H1 (cell line): ENCODE measurements around the gene DSTN. TPM values are rescaled to one million over a fixed set of nuclear protein-coding genes. Genes with fewer than 3 reads are reported as not detected.

Source experiments
- CBX8 ChIP-seq: fragments of 300-800, 300-1000 bp; sonication (generic); IDR thresholded peaks from 2 replicates; pipeline ENCODE4 v1.7.1; 2016; ENCODE audit warnings: low read depth, low read length, borderline replicate concordance
- CEBPB ChIP-seq: IDR thresholded peaks from 2 replicates; pipeline ENCODE4 v1.6.1; 2012; ENCODE audit warnings: low read depth, low read length
- polyA plus RNA-seq, 7 experiments: library from polyadenylated mRNA; depleted of rRNA in 3 of 7; stranded (reverse) in 5 of 7; unstranded in 2 of 7; fragments of >200 nt in 5 of 7; fragments of 200-250 nt in 2 of 7; gene quantifications; 1 replicate in 5 of 7; 2 replicates in 1 of 7; 4 replicates in 1 of 7; pipeline versions ENCODE4 v1.2.1 to v1.2.3, GENCODE V29; 2011 to 2013; ENCODE audit warnings: missing spikeins in 2 of 7, mixed read lengths in 2 of 7
- total RNA-seq: library from RNA; stranded (reverse); fragmentation: NEBNext Ultra II Directional; extraction: Animal tissue kit (Norgen Biotek cat#: 25700); gene quantifications from 2 replicates; pipeline ENCODE4 v1.2.1, GENCODE V29; 2021
- TF ChIP-seq, protein P1 (sequence below): fragments of 300-600 bp; sonication (generic); IDR thresholded peaks from 2 replicates; pipeline ENCODE4 v1.7.1; 2012; ENCODE audit warnings: low read length, moderate library complexity, mild to moderate bottlenecking, inconsistent platforms; ENCODE audit not compliant: insufficient replicate concordance

DSTN gene
- total and polyA plus RNA-seq, 2 of the 8 experiments (the other 6 are each of a cell fraction or from before 2014, with no cell fraction given), result 43.3 to 208 TPM

DNA sequence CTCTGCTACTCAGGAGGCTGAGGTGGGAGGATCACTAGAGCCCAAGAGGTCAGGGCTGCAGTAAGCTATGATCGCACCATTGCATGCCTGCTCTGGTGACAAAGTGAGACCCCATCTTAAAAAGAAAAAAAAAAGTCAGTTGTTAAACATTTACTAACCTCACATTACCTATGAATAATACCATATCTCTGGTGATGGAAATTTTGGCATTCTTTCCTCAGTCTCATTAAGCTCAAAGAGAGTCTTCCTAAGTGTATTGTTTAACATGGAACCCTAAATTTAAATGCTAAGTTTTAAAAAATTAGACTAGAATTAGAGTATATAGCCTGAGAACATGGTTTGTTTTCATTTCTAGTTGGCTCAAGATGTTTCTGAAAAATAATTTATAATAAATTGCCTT lies 27.4 kb upstream of the DSTN start (continued):
- TF ChIP-seq CBX8 (no peak), CEBPB (no peak)
- TF ChIP-seq, protein P1, sequence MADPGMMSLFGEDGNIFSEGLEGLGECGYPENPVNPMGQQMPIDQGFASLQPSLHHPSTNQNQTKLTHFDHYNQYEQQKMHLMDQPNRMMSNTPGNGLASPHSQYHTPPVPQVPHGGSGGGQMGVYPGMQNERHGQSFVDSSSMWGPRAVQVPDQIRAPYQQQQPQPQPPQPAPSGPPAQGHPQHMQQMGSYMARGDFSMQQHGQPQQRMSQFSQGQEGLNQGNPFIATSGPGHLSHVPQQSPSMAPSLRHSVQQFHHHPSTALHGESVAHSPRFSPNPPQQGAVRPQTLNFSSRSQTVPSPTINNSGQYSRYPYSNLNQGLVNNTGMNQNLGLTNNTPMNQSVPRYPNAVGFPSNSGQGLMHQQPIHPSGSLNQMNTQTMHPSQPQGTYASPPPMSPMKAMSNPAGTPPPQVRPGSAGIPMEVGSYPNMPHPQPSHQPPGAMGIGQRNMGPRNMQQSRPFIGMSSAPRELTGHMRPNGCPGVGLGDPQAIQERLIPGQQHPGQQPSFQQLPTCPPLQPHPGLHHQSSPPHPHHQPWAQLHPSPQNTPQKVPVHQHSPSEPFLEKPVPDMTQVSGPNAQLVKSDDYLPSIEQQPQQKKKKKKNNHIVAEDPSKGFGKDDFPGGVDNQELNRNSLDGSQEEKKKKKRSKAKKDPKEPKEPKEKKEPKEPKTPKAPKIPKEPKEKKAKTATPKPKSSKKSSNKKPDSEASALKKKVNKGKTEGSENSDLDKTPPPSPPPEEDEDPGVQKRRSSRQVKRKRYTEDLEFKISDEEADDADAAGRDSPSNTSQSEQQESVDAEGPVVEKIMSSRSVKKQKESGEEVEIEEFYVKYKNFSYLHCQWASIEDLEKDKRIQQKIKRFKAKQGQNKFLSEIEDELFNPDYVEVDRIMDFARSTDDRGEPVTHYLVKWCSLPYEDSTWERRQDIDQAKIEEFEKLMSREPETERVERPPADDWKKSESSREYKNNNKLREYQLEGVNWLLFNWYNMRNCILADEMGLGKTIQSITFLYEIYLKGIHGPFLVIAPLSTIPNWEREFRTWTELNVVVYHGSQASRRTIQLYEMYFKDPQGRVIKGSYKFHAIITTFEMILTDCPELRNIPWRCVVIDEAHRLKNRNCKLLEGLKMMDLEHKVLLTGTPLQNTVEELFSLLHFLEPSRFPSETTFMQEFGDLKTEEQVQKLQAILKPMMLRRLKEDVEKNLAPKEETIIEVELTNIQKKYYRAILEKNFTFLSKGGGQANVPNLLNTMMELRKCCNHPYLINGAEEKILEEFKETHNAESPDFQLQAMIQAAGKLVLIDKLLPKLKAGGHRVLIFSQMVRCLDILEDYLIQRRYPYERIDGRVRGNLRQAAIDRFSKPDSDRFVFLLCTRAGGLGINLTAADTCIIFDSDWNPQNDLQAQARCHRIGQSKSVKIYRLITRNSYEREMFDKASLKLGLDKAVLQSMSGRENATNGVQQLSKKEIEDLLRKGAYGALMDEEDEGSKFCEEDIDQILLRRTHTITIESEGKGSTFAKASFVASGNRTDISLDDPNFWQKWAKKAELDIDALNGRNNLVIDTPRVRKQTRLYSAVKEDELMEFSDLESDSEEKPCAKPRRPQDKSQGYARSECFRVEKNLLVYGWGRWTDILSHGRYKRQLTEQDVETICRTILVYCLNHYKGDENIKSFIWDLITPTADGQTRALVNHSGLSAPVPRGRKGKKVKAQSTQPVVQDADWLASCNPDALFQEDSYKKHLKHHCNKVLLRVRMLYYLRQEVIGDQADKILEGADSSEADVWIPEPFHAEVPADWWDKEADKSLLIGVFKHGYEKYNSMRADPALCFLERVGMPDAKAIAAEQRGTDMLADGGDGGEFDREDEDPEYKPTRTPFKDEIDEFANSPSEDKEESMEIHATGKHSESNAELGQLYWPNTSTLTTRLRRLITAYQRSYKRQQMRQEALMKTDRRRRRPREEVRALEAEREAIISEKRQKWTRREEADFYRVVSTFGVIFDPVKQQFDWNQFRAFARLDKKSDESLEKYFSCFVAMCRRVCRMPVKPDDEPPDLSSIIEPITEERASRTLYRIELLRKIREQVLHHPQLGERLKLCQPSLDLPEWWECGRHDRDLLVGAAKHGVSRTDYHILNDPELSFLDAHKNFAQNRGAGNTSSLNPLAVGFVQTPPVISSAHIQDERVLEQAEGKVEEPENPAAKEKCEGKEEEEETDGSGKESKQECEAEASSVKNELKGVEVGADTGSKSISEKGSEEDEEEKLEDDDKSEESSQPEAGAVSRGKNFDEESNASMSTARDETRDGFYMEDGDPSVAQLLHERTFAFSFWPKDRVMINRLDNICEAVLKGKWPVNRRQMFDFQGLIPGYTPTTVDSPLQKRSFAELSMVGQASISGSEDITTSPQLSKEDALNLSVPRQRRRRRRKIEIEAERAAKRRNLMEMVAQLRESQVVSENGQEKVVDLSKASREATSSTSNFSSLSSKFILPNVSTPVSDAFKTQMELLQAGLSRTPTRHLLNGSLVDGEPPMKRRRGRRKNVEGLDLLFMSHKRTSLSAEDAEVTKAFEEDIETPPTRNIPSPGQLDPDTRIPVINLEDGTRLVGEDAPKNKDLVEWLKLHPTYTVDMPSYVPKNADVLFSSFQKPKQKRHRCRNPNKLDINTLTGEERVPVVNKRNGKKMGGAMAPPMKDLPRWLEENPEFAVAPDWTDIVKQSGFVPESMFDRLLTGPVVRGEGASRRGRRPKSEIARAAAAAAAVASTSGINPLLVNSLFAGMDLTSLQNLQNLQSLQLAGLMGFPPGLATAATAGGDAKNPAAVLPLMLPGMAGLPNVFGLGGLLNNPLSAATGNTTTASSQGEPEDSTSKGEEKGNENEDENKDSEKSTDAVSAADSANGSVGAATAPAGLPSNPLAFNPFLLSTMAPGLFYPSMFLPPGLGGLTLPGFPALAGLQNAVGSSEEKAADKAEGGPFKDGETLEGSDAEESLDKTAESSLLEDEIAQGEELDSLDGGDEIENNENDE, result no peak
